OCI-LY3 (cell line): ENCODE results near the gene BCL11B.

Source experiments
- H2AFZ ChIP-seq: fragments of 200-600, 300-600 bp; shearing (Covaris generic); 2 replicates; pipeline ENCODE4 v1.6.0; 2014; ENCODE audit warnings: antibody characterized with exemption, low read depth, low read length
- H3K27ac ChIP-seq: fragments of 200-600, 300-600 bp; sonication (generic); 2 replicates; pipeline ENCODE4 v1.5.1; 2014; ENCODE audit warnings: mild to moderate bottlenecking, low read length, moderate library complexity, mixed read lengths
- H3K27me3 ChIP-seq: fragments of 200-600, 300-600 bp; sonication (generic); 2 replicates; pipeline ENCODE4 v1.6.1; 2014; ENCODE audit warnings: low read depth, low read length, mixed read lengths
- H3K36me3 ChIP-seq: fragments of 200-600, 300-600 bp; sonication (generic); replicated peaks from 2 replicates; pipeline ENCODE3; 2014; ENCODE audit warnings: low read depth, low read length, mixed read lengths
- H3K4me1 ChIP-seq: fragments of 300-600, 200-600 bp; sonication (generic); 2 replicates; pipeline ENCODE4 v1.6.1; 2014; ENCODE audit warnings: low read length, mixed read lengths
- H3K4me2 ChIP-seq: fragments of 200-600, 300-600 bp; sonication (generic); 2 replicates; pipeline ENCODE4 v1.6.1; 2014; ENCODE audit warnings: low read length, mixed read lengths
- H3K4me3 ChIP-seq: fragments of 300-600, 200-600 bp; sonication (generic); 2 replicates; pipeline ENCODE4 v1.5.1; 2014; ENCODE audit warnings: antibody characterized with exemption, mild to moderate bottlenecking, low read length, moderate library complexity
- H3K79me2 ChIP-seq: fragments of 300-600, 200-600 bp; shearing (Covaris generic); 2 replicates; pipeline ENCODE4 v1.6.1; 2014; ENCODE audit warnings: mild to moderate bottlenecking, low read length, mixed read lengths
- H3K9ac ChIP-seq: fragments of 300-600, 200-600 bp; shearing (Covaris generic); 2 replicates; pipeline ENCODE4 v1.6.0; 2014; ENCODE audit warnings: mild to moderate bottlenecking, low read length, moderate library complexity
- H3K9me3 ChIP-seq: fragments of 200-600, 300-600 bp; shearing (Covaris generic); 2 replicates; pipeline ENCODE4 v1.6.1; 2014; ENCODE audit warnings: low read length, mixed read lengths; ENCODE audit not compliant: insufficient read depth
- H4K20me1 ChIP-seq: fragments of 200-600, 300-600 bp; sonication (generic); 2 replicates; pipeline ENCODE4 v1.6.1; 2016; ENCODE audit warnings: low read length, mixed read lengths; ENCODE audit not compliant: insufficient read depth
- CTCF ChIP-seq: fragments of 200-600, 300-600 bp; sonication (generic); IDR thresholded peaks from 2 replicates; pipeline ENCODE4 v1.5.1; 2014; ENCODE audit warnings: antibody characterized with exemption, low read length, low read depth
- EZH2phosphoT487 ChIP-seq: fragments of 200-600 bp; shearing (Covaris generic); IDR thresholded peaks from 2 replicates; pipeline ENCODE4 v1.6.1; 2018; ENCODE audit warnings: antibody characterized with exemption, mixed run types, low read depth

Gene BCL11B

GRCh38 chr14:99272899-99273765 is 1.1 kb upstream of the BCL11B start:
- Histone ChIP-seq H3K9me3 (no peaks in the 10 kb centered on the region), H3K9ac (no peak overlapping the region), H3K4me1 (peaks cover 17% of the 10 kb centered on the region), H4K20me1 (no peaks in the 10 kb centered on the region), H3K79me2 (no peaks in the 10 kb centered on the region), H3K27ac (no peak overlapping the region), H2AFZ (no peak overlapping the region), H3K4me2 (no peak overlapping the region), H3K36me3 (no peaks in the 10 kb centered on the region), H3K4me3 (no peak overlapping the region), H3K27me3 (peaks cover 21% of the 10 kb centered on the region)
- TF ChIP-seq CTCF (no peak), EZH2phosphoT487 (no peak)

GRCh38 chr14:99272632-99272898 is 568 bp upstream of the BCL11B start:
- H3K9ac ChIP-seq, result no peak overlapping the region

GRCh38 chr14:99271221-99271941 is 616 bp downstream of the BCL11B start:
- no peak overlapping the region for H3K9ac ChIP-seq
- no peaks in the 10 kb centered on the region for H3K79me2 ChIP-seq
- no peaks in the 10 kb centered on the region for H4K20me1 ChIP-seq
- no peak overlapping the region for H2AFZ ChIP-seq
- H3K4me3 ChIP-seq, result no peak overlapping the region
- no peak overlapping the region for H3K27ac ChIP-seq
- TF ChIP-seq EZH2phosphoT487, result no peak
- TF ChIP-seq CTCF, result no peak
- H3K4me2 ChIP-seq, result no peak overlapping the region
- no peaks in the 10 kb centered on the region for H3K36me3 ChIP-seq
- H3K27me3 ChIP-seq, result peaks cover 9% of the 10 kb centered on the region
- H3K4me1 ChIP-seq, result peaks cover under 1% of the 10 kb centered on the region
- no peaks in the 10 kb centered on the region for H3K9me3 ChIP-seq

More at GRCh38 chr14:99272632-99272898, 568 bp upstream of the BCL11B start:
- Histone ChIP-seq H3K4me1 (peaks cover 12% of the 10 kb centered on the region), H3K27me3 (peaks cover 17% of the 10 kb centered on the region), H3K79me2 (no peaks in the 10 kb centered on the region), H3K4me3 (no peak overlapping the region), H3K27ac (no peak overlapping the region), H3K9me3 (no peaks in the 10 kb centered on the region), H2AFZ (no peak overlapping the region), H4K20me1 (no peaks in the 10 kb centered on the region), H3K36me3 (no peaks in the 10 kb centered on the region), H3K4me2 (no peak overlapping the region)
- no peak for TF ChIP-seq EZH2phosphoT487

- Histone ChIP-seq H3K4me1 (no peaks in the 10 kb centered on the region), H3K27ac (no peak overlapping the region), H2AFZ (no peak overlapping the region), H3K9me3 (no peaks in the 10 kb centered on the region), H3K9ac (no peak overlapping the region), H3K4me2 (no peak overlapping the region), H3K36me3 (no peaks in the 10 kb centered on the region), H3K27me3 (peaks cover 2% of the 10 kb centered on the region; the same call in 1 of the 2 replicates), H3K79me2 (no peaks in the 10 kb centered on the region), H3K4me3 (no peak overlapping the region), H4K20me1 (no peaks in the 10 kb centered on the region)
- TF ChIP-seq EZH2phosphoT487, result no peak
- TF ChIP-seq CTCF, result no peak
Measured at GRCh38 chr14:99270458-99271220, 1.4 kb downstream of the BCL11B start.
